Adrenal gland (tissue), 5 donors: ENCODE results near the gene RUNX1.

Experiments
- CTCF ChIP-seq, 6 experiments: fragments of 450-650 bp in 4 of 6; fragments of 200-600 bp in 2 of 6; sonication (generic) in 1 of 6; IDR thresholded peaks; 1 replicate in 5 of 6; 2 replicates in 1 of 6; pipeline versions ENCODE4 v1.5.1 to v1.8.0; 2016 to 2021; ENCODE audit warnings: antibody characterized with exemption in 6 of 6, mild to moderate bottlenecking in 2 of 6, moderate library complexity in 1 of 6
- POLR2A ChIP-seq, 2 donors: fragments of 450-650 bp; IDR thresholded peaks; one replicate each; pipeline ENCODE4 v1.6.1; 2017; ENCODE audit warnings: antibody characterized with exemption in 2 of 2, mild to moderate bottlenecking in 2 of 2, moderate library complexity in 1 of 2
- donor health status: DM: no; HTN: no; CAD: no.

GRCh38 chr21:34992180-34992579, 56.9 kb downstream of the RUNX1 start:
- TF ChIP-seq CTCF (IDR thresholded peaks at IDR 0.05) (no peak), POLR2A (IDR thresholded peaks at IDR 0.05) (no peak)
